Fibroblast of mammary gland (primary cell): Measurements from ENCODE around the gene MCU.

Experiments
- DNase-seq: peaks from one replicate; pipeline ENCODE4 v3.0.0-alpha.2; 2010; ENCODE audit warnings: low read depth
- H3K4me3 ChIP-seq: 2 replicates; pipeline ENCODE4 v1.5.1; 2011; ENCODE audit warnings: low read depth, mild to moderate bottlenecking, low read length, moderate library complexity; ENCODE audit not compliant: control insufficient read depth
- TF ChIP-seq, protein P1 (sequence below): conservative IDR thresholded peaks from 2 replicates; pipeline ENCODE4 v1.5.1; 2011; ENCODE audit warnings: low read depth, low read length, inconsistent platforms; ENCODE audit not compliant: control insufficient read depth, insufficient read depth

The MCU gene

DNA sequence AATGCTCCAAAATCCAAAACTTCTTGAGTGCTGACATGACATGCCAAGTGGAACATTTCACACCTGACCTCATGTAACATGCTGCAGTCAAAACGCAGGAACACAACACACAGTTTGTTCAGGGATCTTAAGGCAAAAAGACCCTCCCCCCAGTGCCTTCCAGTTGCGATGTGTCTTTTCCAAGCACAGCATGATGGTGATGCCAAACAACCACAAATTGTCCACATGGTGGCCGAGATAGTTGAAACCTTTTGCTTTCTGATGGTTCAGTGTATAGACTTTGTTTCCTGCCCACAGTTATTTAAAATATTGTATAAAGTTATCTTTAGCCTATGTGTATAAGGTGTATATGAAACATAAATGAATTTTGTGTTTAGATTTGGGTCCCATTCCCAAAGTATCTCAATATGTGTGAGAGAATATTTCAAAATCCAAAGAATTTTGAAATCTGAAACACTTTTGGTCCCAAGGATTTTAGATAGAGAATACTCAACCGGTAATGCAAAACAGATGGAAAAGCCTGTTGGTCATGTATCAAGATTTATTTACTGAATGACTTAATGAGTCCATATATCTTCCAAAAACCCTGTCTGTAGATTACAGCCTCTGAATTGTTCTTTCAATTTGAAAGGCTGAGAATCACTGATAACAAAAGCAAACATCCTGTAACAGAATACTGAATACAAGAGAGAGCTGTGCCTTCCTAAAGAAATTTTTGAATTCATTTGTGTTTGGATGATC is 108.2 kb downstream of the MCU start:
- TF ChIP-seq, protein P1, sequence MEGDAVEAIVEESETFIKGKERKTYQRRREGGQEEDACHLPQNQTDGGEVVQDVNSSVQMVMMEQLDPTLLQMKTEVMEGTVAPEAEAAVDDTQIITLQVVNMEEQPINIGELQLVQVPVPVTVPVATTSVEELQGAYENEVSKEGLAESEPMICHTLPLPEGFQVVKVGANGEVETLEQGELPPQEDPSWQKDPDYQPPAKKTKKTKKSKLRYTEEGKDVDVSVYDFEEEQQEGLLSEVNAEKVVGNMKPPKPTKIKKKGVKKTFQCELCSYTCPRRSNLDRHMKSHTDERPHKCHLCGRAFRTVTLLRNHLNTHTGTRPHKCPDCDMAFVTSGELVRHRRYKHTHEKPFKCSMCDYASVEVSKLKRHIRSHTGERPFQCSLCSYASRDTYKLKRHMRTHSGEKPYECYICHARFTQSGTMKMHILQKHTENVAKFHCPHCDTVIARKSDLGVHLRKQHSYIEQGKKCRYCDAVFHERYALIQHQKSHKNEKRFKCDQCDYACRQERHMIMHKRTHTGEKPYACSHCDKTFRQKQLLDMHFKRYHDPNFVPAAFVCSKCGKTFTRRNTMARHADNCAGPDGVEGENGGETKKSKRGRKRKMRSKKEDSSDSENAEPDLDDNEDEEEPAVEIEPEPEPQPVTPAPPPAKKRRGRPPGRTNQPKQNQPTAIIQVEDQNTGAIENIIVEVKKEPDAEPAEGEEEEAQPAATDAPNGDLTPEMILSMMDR = no peak
- H3K4me3 ChIP-seq = no peak overlapping the region
- peak; percentile 72 for DNase-seq

DNA sequence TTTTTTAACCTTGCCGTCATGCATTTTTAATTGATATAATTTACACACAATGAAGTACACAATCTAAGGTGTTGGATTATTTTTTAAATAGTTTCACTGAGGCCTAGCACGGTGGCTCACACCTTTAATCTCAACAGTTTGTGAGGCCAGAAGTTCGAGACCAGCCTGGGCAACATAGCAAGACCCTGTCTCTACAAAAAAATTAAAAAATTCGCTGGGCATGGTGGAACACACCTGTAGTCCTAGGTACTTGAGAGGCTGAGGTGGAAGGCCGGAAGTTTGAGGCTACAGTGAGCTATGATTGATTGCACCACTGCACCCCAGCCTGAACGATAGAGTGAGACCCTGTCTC is 108.8 kb downstream of the MCU start:
- no peak for DNase-seq
- TF ChIP-seq, protein P1 = no peak
- H3K4me3 ChIP-seq = no peak overlapping the region

DNA sequence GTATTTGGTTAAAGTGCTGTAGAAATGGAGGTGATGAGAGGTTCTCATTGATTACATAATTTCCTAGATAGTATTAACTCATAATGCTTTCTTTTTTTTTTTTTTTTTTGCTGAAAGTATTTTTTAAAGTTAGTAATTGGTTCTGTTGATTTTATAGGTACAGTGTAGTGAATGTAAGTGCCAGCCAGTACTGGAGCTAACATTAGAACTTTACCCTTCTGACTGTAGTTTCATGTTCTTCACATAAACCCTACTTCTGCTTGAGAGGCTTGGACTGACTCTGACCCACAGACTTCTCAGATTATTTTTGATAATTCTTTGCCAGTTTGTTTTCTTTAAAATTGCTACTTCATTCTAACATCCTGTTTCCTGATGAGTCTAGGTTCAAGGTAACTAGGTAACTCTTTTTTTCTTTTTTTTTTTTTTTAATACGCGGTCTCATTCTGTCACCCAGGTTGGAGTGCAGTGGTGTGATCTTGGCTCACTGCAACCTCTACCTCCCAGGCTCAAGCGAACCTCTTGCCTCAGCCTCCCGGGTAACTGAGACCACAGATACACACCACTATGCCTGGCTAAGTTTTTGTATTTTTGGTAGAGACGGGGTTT is 109.4 kb downstream of the MCU start:
- H3K4me3 ChIP-seq = no peak overlapping the region
- TF ChIP-seq, protein P1 = no peak
- no peak for DNase-seq

DNA sequence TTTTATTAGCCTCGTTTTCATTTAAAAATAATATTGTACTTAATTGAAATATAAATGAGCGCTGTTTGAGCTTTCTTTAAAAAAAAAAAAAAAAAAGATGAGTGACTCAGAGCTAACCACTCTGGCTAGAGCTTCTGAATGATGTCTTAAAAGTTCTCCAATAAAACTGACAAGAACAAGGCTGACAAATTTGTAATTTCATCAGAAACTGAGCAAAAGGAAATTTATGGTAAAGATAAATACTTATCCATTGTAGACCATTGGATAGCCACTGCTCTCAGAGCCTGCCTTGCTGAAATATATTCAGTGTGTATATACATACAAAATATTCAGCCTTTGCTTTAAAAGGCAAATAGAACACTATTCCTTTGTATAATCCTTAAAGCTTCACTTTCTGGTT is 110.4 kb downstream of the MCU start:
- TF ChIP-seq, protein P1 = no peak
- peak; percentile 59 for DNase-seq
- H3K4me3 ChIP-seq = peak overlapping the region; percentile 10

DNA sequence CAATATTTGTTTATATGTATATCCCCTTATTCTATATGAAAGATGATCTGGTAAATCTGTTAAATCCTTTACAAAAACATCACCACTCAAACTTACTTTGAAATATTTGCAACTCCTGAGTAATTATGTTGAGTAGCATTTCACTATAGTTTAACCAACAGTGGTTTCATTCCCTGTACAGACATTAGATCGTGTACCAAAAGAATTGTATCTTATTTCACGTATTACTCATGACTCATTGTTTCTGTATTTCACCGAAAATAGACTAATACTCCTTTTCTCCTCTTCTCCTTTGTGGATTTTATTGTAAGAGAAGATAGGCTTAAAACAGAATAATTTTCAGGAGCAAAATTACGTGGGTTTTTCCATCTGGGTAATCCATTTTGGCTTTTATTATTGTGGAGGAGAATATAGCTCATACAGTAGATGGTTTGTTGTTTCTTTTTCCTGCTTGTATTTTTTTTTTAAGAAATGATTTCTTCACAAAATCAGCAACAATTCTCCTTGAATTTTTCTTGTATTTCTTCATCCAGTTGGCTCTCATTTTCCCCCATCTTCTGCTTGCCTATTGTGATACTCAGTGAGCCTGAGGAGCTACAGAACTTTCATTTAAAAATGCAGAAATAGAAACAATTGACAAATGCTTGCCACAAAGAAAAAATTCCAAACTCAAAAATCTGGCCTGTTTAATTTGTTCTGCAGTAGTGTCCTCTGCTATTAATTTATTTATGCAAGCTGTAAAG is 111.0 kb downstream of the MCU start:
- peak; percentile 67 for DNase-seq
- H3K4me3 ChIP-seq = peak overlapping the region; percentile 10
- TF ChIP-seq, protein P1 = no peak

DNA sequence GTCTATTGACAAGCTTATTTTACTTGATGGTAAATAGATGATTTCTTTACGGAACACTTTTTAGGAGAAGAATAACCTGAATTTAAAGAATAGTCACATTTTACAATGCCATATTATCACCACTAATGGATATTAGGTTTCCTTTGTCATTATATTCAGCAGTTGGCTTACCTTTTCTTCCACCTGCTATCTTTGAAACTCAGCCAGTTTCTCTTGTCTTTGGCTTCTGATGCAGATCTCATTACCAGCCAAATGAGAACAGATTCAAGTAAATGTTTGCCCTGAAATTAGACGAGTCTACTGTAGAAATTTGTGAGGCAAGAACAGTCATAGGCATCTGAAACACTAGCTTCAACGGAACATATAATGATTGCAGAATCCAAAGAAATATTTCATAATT is 116.1 kb downstream of the MCU start:
- DNase-seq = no peak
- H3K4me3 ChIP-seq = no peak overlapping the region
- TF ChIP-seq, protein P1 = no peak
